ENCODE data around the gene SLC35B2. TPM values are rescaled to one million over a fixed set of nuclear protein-coding genes. Genes with fewer than 3 reads are reported as not detected.

SLC35B2 gene
- total and polyA plus RNA-seq, 2 experiments from 2014 or later = 14.0 to 30.9 TPM

DNA sequence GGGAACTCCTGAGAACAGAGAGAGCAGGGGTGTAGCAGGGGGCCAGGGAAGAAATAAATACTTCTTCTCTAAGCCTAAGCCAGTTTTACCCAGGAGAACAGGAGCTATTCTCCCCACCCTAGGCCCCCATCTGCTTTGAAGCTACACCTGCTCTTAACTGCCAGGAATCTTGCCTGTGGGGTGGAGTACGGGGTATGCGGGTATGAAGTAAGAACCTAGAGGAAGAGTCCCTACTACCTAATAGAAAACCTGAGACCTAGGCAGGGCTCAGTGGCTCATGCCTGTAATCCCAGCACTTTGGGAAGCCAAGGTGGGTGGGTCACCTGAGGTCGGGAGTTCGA is 32.4 kb downstream of the SLC35B2 start:
- ATAC-seq = no peak
- peaks cover 69% of the 10 kb centered on the region for H3K4me1 Mint-ChIP-seq
- peak overlapping the region; percentile 84 for H3K4me3 ChIP-seq
- DNase-seq (ENCODE audit: low spot score) = no peak
- H3K4me2 ChIP-seq = peak overlapping the region; percentile 98
- H3K36me3 ChIP-seq (ENCODE audit: insufficient read depth) = no peaks in the 10 kb centered on the region
- H3K79me2 ChIP-seq (replicated peaks; ENCODE audit: insufficient read depth) = peaks cover 47% of the 10 kb centered on the region
- H3K9me2 ChIP-seq (ENCODE audit: insufficient read depth) = no peaks in the 10 kb centered on the region
- no peaks in the 10 kb centered on the region for H3K9me3 Mint-ChIP-seq
- no peak overlapping the region for H3K27ac ChIP-seq (ENCODE audit: low read depth)
- TF ChIP-seq JUNB (IDR thresholded peaks at IDR 0.05; ENCODE audit: unreplicated experiment) (no peak), EZH2 (IDR thresholded peaks at IDR 0.05; ENCODE audit: low read depth, unreplicated experiment) (no peak), POLR2AphosphoS5 (IDR thresholded peaks at IDR 0.05; ENCODE audit: low read depth) (no peak), EZH2phosphoT487 (IDR thresholded peaks at IDR 0.05; ENCODE audit: unreplicated experiment) (no peak), ZNF114 (CRISPR knock-in tag; IDR thresholded peaks at IDR 0.05) (no peak), STAT1 (IDR thresholded peaks at IDR 0.05; ENCODE audit: unreplicated experiment) (no peak), ZNF462 (CRISPR knock-in tag; IDR thresholded peaks at IDR 0.05) (no peak)
- TF ChIP-seq, protein P1, sequence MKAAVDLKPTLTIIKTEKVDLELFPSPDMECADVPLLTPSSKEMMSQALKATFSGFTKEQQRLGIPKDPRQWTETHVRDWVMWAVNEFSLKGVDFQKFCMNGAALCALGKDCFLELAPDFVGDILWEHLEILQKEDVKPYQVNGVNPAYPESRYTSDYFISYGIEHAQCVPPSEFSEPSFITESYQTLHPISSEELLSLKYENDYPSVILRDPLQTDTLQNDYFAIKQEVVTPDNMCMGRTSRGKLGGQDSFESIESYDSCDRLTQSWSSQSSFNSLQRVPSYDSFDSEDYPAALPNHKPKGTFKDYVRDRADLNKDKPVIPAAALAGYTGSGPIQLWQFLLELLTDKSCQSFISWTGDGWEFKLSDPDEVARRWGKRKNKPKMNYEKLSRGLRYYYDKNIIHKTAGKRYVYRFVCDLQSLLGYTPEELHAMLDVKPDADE (IDR thresholded peaks at IDR 0.05) = no peak
- H3K27me3 Mint-ChIP-seq (ENCODE audit: insufficient read depth, low read depth, poor library complexity) = peaks cover 33% of the 10 kb centered on the region
- peaks cover 47% of the 10 kb centered on the region for H3K4me1 ChIP-seq (ENCODE audit: insufficient read depth)
- peaks cover 34% of the 10 kb centered on the region for H4K20me1 ChIP-seq (replicated peaks; ENCODE audit: insufficient read depth)
- peaks cover 22% of the 10 kb centered on the region for H3F3A ChIP-seq (replicated peaks; ENCODE audit: low read depth)
- no peaks in the 10 kb centered on the region for H3K27me3 ChIP-seq (ENCODE audit: insufficient read depth)
- peak overlapping the region; percentile 94 for H3K4me3 Mint-ChIP-seq
- H3K36me3 Mint-ChIP-seq (ENCODE audit: low read depth) = peaks cover 37% of the 10 kb centered on the region
- H3K27ac Mint-ChIP-seq = no peak overlapping the region; the same call in 1 of the 2 replicates
- no peak overlapping the region for H2AFZ ChIP-seq

Measured in GM23338 (cell line).